OCI-M1 (cell line): ENCODE measurements around the gene UBE2E1.
"Not testable (repeated sequence)": the region's sequence is repeated elsewhere in the genome, so short reads cannot be mapped to it uniquely, and the experiment has no call there.

Experiments
- DNase-seq: peaks from one replicate; lab custom pipeline; 2025; lab: John Stamatoyannopoulos, UW

Gene UBE2E1

GRCh38 chr3:23849462-23849861 is 43.7 kb downstream of the UBE2E1 start:
- DNase-seq, result not testable (repeated sequence)

DNA sequence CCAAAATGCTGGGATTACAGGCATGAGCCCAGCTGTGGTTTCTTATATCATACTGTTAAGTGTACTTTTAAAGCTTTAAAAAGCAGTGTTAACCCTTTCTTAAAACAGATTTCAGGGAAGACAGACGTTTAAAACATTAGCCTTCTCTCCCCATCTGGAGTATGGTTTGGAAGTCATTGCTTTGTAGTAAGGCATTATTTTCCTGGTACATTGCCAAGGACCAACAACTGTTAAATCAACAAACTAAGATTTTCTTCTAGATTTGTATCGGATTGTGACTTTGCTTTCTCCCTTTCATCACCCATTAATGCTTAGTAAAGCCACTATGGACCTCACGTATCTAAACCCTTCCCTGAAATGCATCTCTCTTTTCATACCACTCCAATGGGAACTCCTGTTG is 50.5 kb downstream of the UBE2E1 start:
- no peak for DNase-seq

DNA sequence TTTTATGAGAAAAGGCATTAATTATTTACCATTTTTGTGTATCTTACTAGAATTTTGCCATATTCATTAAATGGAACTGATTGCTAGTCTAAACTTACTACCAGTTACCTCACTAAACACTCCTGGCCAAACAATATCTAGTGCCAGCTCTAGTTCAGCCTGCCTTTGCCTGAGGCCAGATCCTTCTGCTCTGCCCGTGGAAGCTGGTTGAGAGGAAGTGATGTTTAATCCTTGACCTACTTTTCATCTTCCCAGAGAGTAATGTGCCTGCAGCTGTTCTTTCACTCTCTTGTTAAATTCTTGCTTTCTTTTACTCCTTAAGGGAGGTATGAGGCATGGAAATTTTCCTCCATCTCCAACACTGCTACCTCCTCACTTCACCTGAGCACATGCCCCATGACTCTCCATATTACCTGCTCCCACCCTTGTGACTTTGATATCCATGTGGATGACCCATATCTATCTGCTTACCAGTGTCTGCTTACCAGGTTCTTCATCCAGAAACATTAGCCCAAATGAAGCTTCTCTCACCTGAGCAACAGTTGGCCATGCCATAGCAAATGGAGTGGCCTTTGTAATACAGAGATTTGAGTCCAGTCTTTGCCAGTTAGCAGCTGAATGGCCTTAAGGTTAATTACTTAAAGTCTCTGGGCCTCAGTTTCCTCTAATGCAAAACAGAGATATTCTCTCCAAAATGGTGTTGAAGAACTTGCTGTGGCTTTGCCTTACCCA is 53.4 kb downstream of the UBE2E1 start:
- DNase-seq, result no peak

DNA sequence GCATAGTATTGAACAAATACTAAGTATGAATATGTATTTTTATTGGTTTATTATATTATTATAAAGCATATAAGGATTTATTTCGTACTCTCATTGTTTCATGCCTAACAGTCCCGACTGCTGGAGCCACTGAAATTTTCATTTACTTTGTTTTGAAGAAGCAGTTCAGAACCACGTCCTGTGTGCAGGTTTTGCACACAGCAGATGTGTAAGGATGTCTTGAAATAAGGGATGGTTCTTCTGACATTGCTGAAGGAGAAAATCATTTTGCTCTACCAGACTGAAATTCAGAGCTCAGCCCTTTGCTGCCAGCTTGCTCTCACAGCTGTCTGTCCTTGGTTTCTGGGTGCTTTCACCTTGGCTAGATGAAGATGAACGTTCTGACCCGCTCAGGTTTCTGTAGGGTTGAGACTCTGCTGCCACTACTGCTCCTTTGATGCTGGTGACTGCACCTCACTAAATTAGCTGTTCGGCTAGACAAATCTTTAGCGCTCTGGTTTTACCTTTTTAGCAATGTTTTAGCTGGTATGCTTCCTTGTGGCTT is 54.2 kb downstream of the UBE2E1 start:
- DNase-seq, result no peak

DNA sequence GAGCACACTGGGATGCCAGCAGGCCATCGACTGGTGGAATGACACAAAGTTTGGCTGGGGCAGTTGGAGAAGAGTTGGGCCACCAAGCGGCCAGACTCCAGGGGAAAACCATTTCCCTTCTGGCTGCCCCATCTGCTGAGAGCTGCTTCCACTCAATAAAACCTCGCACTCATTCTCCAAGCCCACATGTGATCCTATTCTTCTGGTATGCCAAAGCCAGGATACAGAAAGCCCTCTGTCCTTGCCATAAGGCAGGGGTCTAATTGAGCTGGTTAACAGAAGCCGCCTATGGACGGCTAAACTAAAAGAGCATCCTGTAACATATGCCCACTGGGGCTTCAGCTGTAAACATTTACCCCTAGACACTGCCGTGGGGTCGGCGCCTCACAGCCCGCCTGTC is 55.9 kb downstream of the UBE2E1 start:
- no peak for DNase-seq

DNA sequence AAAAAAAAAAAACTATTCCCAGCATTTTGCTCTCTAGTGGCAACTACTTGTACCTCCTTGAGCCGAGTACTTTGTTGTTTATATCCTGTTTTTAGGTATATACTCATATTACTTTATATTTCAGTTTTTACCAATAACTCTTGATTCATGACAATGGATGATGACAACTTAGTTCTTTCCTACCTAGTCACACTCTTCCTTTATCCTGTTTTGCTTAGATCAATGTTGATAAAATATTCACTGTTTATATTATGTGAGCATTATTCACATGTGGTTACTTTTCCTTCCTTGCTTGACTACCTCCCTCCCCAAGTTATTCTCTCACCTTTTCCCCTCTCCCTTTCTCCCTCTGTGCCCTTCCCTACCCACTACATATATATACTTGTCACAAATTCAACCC is 57.3 kb downstream of the UBE2E1 start:
- no peak for DNase-seq

DNA sequence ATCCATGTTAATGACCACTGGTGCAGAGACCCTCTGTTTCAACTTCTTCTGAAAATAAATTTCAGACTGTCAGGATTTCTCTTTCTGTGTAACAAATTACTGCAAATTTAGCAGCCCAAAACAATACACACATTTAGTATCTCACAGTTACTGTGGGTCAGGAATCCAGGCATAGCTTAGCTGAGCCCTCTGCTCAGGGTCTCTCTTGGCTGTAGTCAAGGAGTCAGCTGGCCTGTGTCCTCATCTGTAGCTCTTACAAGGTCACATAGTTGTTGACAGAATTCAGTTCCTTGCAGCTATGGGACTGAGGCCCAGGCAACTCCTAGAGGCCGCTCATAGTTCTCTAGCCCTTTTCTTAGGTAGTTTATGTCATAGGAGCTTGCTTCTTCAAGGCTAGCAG is 59.2 kb downstream of the UBE2E1 start:
- no peak for DNase-seq

GRCh38 chr3:23865595-23866396 is 60.0 kb downstream of the UBE2E1 start:
- DNase-seq, result peak; percentile 8

- DNase-seq, result peak; percentile 22
Measured at GRCh38 chr3:23867400-23867799, 61.6 kb downstream of the UBE2E1 start.

DNA sequence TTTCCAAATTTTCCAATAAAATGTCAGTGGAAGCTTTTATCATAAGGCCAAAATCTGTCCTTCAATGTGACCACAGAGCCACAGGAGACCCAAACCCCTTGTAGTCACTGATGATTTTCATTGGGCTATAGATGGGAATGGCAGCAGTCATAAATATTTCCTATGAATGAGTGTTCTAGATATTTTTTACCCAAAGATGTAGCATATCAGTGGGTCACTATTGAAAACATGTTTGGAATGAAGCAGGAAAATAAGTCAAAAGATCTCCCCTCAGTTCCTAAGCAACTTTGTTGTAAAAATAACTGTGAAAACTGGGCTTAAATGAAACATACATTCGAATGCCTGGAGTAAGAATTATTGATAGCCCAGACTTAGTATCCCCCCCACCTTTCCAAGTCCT is 62.1 kb downstream of the UBE2E1 start:
- DNase-seq, result no peak

GRCh38 chr3:23869977-23870662 is 64.4 kb downstream of the UBE2E1 start:
- no peak for DNase-seq

- DNase-seq, result not testable (repeated sequence)
Measured at GRCh38 chr3:23870663-23871043, 64.9 kb downstream of the UBE2E1 start.

DNA sequence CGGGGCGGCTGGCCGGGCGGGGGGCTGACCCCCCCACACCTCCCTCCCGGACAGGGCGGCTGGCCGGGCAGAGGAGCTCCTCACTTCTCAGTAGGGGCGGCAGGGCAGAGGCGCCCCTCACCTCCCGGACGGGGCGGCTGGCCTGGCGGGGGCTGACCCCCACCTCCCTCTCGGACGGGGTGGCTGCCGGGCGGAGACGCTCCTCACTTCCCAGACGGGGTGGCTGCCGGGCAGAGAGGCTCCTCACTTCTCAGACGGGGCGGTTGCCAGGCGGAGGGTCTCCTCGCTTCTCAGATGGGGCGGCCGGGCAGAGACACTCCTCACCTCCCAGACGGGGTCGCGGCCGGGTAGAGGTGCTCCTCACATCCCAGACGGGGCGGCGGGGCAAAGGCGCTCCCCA is 65.6 kb downstream of the UBE2E1 start:
- not testable (repeated sequence) for DNase-seq

- DNase-seq, result no peak
Measured at GRCh38 chr3:23872330-23872729, 66.6 kb downstream of the UBE2E1 start.

DNA sequence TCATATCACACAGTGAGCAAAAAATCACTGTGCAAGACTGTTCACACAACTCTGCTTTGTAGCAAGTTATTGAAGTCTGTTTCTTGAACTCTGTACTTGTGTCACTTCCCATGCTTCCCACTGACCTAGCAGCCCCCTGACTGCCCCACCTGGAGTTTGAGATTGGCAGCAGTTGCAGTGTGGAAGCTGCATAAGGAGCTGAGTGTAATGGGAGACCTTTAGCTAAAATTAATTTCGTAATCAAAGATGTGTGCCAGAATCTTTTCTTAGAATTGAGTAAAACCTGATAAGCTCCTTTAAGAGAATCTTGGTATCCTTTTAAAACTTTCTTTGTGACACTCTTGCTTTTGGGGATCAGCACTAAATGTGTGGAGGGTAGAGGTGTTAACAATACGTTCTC is 68.2 kb downstream of the UBE2E1 start:
- no peak for DNase-seq

- no peak for DNase-seq
Measured at GRCh38 chr3:23874359-23875112, 68.8 kb downstream of the UBE2E1 start.

GRCh38 chr3:23875113-23875725 is 69.5 kb downstream of the UBE2E1 start:
- no peak for DNase-seq

DNA sequence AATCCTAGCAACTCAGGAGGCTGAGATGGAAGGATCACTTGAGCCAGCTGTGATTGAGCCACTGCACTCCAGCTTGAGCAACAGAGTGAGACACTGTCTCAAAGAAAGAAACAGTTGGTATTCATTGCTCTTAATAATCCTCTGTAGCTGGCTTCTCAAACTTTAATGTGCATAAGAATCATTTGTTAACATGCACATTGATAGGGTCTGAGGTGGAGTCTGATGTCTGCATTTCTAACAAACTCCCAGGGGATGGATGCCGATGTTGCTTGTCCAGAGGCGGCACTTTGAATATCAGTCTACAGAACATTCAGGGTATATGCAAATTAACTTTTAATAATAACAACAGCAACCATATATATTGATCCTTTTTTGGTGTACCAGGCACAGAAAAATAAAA is 71.2 kb downstream of the UBE2E1 start:
- no peak for DNase-seq

DNA sequence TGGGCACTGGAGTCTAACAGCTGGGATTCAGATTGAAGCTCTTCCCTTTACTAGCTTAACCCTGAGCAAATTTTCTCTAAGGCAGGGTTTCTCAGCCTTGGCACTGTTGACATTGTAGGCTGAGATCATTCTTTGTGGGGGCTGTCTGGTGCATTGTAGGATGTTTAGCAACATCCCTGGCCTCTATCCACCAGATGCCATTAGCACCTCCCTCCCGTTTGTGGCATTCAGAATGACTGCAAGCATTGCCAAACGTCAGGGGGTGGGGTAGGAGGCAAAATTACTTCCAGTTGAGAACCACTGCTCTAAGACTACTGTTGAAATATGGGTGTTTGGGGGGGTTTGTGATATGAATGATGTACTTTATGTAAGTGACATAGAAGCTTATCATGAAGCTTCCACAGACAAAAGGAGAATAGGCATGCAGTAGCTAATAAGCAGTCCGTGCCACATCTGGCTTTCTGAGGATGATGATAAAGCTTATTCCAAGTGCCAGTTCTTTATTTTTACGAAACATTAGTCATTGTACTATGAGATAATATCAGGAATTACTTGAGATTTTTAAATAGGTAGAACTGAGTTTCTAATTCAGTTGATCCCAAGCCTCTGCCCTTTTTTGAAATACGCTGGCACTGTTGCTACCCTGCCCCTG is 71.7 kb downstream of the UBE2E1 start:
- DNase-seq, result no peak

- DNase-seq, result no peak
Measured at GRCh38 chr3:23879485-23879884, 73.7 kb downstream of the UBE2E1 start.
